ENCODE results near the gene GFOD1. TPM values are rescaled to one million over a fixed set of nuclear protein-coding genes. Genes with fewer than 3 reads are reported as not detected.

GFOD1 gene
- total and polyA plus RNA-seq, 10 of the 15 experiments (the other 5 are each of a cell fraction or from before 2014, with no cell fraction given), result 6.5 to 41.4 (median 16.0) TPM

DNA sequence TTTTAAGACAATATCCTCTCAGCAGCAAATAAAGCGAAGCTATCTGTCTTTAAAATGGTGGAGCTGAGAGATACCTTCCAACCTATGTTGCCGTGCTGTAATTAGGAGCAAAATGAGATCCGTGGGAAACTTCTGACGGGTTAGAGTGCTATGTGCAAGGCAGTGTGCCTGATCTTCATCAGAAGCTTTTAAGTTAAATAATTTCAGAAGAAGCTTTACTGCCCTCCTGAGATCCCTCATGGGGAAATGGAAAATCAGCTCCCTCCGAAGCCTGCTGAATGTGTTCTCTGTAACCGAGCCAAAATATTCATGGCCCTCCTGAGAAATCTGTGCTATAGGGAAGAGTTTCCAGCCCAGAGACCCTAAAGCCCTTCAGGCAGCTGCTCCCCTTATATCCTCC is 115.3 kb downstream of the GFOD1 start (continued):
- TF ChIP-seq, protein P1, sequence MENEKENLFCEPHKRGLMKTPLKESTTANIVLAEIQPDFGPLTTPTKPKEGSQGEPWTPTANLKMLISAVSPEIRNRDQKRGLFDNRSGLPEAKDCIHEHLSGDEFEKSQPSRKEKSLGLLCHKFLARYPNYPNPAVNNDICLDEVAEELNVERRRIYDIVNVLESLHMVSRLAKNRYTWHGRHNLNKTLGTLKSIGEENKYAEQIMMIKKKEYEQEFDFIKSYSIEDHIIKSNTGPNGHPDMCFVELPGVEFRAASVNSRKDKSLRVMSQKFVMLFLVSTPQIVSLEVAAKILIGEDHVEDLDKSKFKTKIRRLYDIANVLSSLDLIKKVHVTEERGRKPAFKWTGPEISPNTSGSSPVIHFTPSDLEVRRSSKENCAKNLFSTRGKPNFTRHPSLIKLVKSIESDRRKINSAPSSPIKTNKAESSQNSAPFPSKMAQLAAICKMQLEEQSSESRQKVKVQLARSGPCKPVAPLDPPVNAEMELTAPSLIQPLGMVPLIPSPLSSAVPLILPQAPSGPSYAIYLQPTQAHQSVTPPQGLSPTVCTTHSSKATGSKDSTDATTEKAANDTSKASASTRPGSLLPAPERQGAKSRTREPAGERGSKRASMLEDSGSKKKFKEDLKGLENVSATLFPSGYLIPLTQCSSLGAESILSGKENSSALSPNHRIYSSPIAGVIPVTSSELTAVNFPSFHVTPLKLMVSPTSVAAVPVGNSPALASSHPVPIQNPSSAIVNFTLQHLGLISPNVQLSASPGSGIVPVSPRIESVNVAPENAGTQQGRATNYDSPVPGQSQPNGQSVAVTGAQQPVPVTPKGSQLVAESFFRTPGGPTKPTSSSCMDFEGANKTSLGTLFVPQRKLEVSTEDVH (IDR thresholded peaks at IDR 0.05; ENCODE audit: low read depth, partially characterized antibody), result no peak
- TF ChIP-seq SREBF2 (IDR thresholded peaks at IDR 0.05; ENCODE audit: low read length), result no peak

DNA sequence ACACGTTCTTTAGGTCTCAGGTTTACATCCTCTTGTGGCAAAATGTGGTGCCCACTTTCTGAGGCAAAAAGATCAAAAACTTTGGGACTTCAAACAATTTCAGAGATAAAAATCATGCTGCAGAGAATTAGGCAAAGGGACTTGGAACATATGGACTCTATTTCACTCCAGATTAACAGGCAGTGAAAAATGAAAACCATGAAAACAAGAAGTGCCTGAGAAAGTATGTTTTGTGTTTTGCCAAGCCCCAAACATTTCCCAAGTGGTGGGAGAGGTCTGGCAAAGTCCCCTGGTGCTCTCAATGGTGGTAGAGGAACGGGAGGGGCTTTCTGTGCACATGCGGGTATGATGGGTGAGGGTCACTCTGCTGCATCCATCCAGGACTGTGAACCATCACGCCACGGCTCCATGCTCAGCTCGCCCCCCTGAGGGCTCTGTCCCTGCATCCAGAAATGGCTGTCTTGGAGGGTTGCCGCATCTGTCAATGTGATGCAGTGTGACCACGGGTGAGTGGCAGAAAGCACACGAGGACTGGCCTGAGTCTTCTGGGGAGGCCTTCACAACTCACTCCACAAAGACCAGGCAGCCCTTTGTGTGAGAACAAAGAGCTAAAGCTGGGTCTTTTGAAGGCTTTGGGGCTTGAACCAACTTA is 115.9 kb downstream of the GFOD1 start:
- Histone ChIP-seq H3K4me3 (no peak overlapping the region), H3K79me2 (ENCODE audit: control insufficient read depth, insufficient read depth, low read length) (peaks cover 17% of the 10 kb centered on the region), H3K27ac (ENCODE audit: control insufficient read depth, insufficient read depth) (no peak overlapping the region), H2AFZ (ENCODE audit: control insufficient read depth, low read depth, low read length) (no peak overlapping the region), H3K9me3 (replicated peaks; ENCODE audit: control insufficient read depth, insufficient read depth, low read length) (peaks cover 2% of the 10 kb centered on the region; the same call in 2 of the 3 replicates), H4K20me1 (ENCODE audit: control insufficient read depth, insufficient read depth) (no peaks in the 10 kb centered on the region), H3K36me3 (ENCODE audit: control insufficient read depth in 2 of 2, insufficient read depth in 2 of 2, low read length in 1 of 2) (peaks cover 0 to 3% of the 10 kb centered on the region in 2 experiments; a peak in 3 of 4 replicates), H3K27me3 (replicated peaks in 1 of 2; ENCODE audit: control insufficient read depth in 2 of 2, insufficient read depth in 2 of 2, low read length in 1 of 2) (no peaks in the 10 kb centered on the region), H3K4me1 (ENCODE audit: control insufficient read depth, insufficient read depth, low read length) (peaks cover 34% of the 10 kb centered on the region), H3K4me2 (ENCODE audit: control insufficient read depth, insufficient read depth) (no peak overlapping the region), H3K9ac (ENCODE audit: control insufficient read depth, insufficient read depth, low read length) (no peak overlapping the region)
- in situ Hi-C loops (cut with MboI), result no loop called here
- WGBS (ENCODE audit: insufficient coverage, insufficient replicate concordance, low lambda C conversion rate, missing lambda C conversion rate), result 87% methylated on average over 9 of the region's 9 CpGs
- no TSS peak for BruUV-seq (replicated peaks)
- SMC1A ChIA-PET (ENCODE audit: uncharacterized antibody, unreplicated experiment), result interaction anchor here (0.8 to 5.1 kb wide), 13 partner anchors 9 to 758 kb away, joined by 3 to 178 read pairs (median 4); no protein-coding TSS in a partner anchor
- intact Hi-C loops (cut with micrococcal nuclease; ENCODE audit: unreplicated experiment), result no loop called here
- POLR2A ChIA-PET, result interaction anchor here (1.1 to 2.5 kb wide), 4 partner anchors 14 to 116 kb away, joined by 5 to 45 read pairs (median 8); partner anchors contain the start of gene GFOD1
- FAIRE-seq (no peak), ATAC-seq (no peak), DNase-seq (ENCODE audit: low read depth, low spot score) (no peak)
- CTCF ChIA-PET, result interaction anchor here (0.6 to 2.8 kb wide), 6 partner anchors 10 to 58 kb away, joined by 3 to 41 read pairs (median 6); no protein-coding TSS in a partner anchor
- TF ChIP-seq ZNF24 (IDR thresholded peaks at IDR 0.05) (no peak), CREB1 (IDR thresholded peaks at IDR 0.05; ENCODE audit: low read depth) (no peak), NR2C2 (IDR thresholded peaks at IDR 0.05; ENCODE audit: borderline replicate concordance, control insufficient read depth, insufficient read length, low read depth) (no peak)
- TF ChIP-seq, protein P2, sequence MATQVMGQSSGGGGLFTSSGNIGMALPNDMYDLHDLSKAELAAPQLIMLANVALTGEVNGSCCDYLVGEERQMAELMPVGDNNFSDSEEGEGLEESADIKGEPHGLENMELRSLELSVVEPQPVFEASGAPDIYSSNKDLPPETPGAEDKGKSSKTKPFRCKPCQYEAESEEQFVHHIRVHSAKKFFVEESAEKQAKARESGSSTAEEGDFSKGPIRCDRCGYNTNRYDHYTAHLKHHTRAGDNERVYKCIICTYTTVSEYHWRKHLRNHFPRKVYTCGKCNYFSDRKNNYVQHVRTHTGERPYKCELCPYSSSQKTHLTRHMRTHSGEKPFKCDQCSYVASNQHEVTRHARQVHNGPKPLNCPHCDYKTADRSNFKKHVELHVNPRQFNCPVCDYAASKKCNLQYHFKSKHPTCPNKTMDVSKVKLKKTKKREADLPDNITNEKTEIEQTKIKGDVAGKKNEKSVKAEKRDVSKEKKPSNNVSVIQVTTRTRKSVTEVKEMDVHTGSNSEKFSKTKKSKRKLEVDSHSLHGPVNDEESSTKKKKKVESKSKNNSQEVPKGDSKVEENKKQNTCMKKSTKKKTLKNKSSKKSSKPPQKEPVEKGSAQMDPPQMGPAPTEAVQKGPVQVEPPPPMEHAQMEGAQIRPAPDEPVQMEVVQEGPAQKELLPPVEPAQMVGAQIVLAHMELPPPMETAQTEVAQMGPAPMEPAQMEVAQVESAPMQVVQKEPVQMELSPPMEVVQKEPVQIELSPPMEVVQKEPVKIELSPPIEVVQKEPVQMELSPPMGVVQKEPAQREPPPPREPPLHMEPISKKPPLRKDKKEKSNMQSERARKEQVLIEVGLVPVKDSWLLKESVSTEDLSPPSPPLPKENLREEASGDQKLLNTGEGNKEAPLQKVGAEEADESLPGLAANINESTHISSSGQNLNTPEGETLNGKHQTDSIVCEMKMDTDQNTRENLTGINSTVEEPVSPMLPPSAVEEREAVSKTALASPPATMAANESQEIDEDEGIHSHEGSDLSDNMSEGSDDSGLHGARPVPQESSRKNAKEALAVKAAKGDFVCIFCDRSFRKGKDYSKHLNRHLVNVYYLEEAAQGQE (IDR thresholded peaks at IDR 0.05; ENCODE audit: low read depth, low read length), result no peak
- TF ChIP-seq, protein P3, sequence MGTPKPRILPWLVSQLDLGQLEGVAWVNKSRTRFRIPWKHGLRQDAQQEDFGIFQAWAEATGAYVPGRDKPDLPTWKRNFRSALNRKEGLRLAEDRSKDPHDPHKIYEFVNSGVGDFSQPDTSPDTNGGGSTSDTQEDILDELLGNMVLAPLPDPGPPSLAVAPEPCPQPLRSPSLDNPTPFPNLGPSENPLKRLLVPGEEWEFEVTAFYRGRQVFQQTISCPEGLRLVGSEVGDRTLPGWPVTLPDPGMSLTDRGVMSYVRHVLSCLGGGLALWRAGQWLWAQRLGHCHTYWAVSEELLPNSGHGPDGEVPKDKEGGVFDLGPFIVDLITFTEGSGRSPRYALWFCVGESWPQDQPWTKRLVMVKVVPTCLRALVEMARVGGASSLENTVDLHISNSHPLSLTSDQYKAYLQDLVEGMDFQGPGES (IDR thresholded peaks at IDR 0.05), result no peak
- RAD21 ChIA-PET (ENCODE audit: unreplicated experiment), result interaction anchor here (1.1 to 2.8 kb wide), 5 partner anchors 15 to 58 kb away, joined by 3 to 46 read pairs (median 12); no protein-coding TSS in a partner anchor

All from GM12878 (cell line).